Lower lobe of right lung (tissue), 2 donors: Measurements from ENCODE around the gene SLC7A4. TPM values are rescaled to one million over a fixed set of nuclear protein-coding genes. Genes with fewer than 3 reads are reported as not detected.

Source experiments
- ATAC-seq, 2 donors: fragments of 200-7000 bp; cut with Tn5 transposase; one replicate each; pipeline ENCODE4 v1.9.1; 2020 to 2022; ENCODE audit warnings: mild to moderate bottlenecking in 2 of 2, moderate library complexity in 2 of 2
- DNase-seq: peaks from one replicate; pipeline ENCODE4 v3.0.0-alpha.2; 2020
- H3K27ac ChIP-seq: fragments of 200-600 bp; one replicate; pipeline ENCODE4 v1.8.0; 2022
- H3K27me3 ChIP-seq: fragments of 200-600 bp; one replicate; pipeline ENCODE4 v1.8.0; 2022; ENCODE audit warnings: low read depth
- H3K36me3 ChIP-seq: fragments of 200-600 bp; one replicate; pipeline ENCODE4 v1.8.0; 2022; ENCODE audit warnings: mild to moderate bottlenecking
- H3K4me1 ChIP-seq: fragments of 200-600 bp; one replicate; pipeline ENCODE4 v1.8.0; 2022
- H3K4me3 ChIP-seq: fragments of 200-600 bp; one replicate; pipeline ENCODE4 v1.8.0; 2022; ENCODE audit warnings: mild to moderate bottlenecking
- H3K9me3 ChIP-seq: fragments of 200-600 bp; one replicate; pipeline ENCODE4 v1.8.0; 2022
- intact Hi-C: fragments of 100-400 bp; cut with DNase I; formaldehyde crosslinking; loops from one replicate; pipeline ENCODE4 v1.11.0; 2022
- total RNA-seq: library from RNA; stranded (reverse); fragmentation: NEBNext Ultra II Directional; extraction: Animal tissue kit (Norgen Biotek cat#: 25700); gene quantifications from one replicate; pipeline ENCODE4 v1.2.1, GENCODE V29; 2021
- TF ChIP-seq, protein P1 (sequence below): fragments of 200-600 bp; IDR thresholded peaks from one replicate; pipeline ENCODE4 v1.8.0; 2022; ENCODE audit warnings: antibody characterized with exemption, mild to moderate bottlenecking
- donor health status: DM: no; HTN: yes; CAD: no; lungs with severe emphysema.

The SLC7A4 gene
- total RNA-seq, 1 donor from 2014 or later: 0.47 TPM

DNA sequence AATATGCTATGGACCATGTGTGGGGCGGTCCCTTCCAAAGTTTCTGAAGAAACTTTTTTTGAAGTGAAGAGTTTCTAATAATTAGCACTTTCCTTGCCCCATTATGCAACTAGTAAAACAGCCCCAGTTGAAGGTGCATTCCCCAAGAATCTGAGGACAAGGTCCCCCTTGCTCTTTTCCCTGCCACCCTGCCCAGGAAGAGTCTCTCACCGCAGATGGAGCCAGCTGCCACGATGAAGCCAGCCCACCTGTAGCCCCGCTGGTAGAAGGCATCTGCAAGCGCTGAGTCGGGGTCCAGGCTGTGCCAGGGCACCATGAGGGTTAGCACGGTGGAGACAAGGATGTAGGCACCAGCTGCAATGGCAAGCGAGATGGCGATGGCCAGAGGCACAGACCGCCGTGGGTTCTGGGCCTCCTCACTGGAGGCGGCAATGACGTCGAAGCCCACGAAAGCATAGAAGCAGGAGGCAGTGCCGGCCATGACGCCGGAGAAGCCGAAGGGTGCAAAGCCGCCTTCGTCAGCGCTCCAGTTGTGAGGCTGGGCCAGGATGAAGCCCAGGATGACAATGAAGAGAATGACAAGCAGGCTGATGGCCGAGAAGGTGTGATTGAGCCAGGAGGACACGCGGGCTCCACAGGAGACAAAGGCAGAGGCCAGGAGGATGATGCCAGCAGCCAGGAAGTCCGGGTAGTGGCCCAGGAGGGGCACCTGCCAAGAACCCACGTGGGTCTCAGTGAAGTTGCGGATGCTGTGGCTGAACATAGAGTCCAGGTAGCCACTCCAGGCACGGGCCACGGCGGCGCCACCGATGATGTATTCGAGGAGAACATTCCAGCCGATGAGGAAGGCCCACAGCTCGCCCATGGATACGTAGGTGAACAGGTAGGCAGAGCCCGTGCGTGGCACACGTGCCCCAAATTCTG, 1.5 kb downstream of the SLC7A4 start:
- DNase-seq (no peak), ATAC-seq (no peak)
- H3K9me3 ChIP-seq: no peaks in the 10 kb centered on the region
- H3K4me3 ChIP-seq: no peak overlapping the region
- H3K4me1 ChIP-seq: peaks cover 13% of the 10 kb centered on the region
- H3K27me3 ChIP-seq: peaks cover 33% of the 10 kb centered on the region
- intact Hi-C loops: no loop called here
- H3K36me3 ChIP-seq: no peaks in the 10 kb centered on the region
- H3K27ac ChIP-seq: no peak overlapping the region
- TF ChIP-seq, protein P1, sequence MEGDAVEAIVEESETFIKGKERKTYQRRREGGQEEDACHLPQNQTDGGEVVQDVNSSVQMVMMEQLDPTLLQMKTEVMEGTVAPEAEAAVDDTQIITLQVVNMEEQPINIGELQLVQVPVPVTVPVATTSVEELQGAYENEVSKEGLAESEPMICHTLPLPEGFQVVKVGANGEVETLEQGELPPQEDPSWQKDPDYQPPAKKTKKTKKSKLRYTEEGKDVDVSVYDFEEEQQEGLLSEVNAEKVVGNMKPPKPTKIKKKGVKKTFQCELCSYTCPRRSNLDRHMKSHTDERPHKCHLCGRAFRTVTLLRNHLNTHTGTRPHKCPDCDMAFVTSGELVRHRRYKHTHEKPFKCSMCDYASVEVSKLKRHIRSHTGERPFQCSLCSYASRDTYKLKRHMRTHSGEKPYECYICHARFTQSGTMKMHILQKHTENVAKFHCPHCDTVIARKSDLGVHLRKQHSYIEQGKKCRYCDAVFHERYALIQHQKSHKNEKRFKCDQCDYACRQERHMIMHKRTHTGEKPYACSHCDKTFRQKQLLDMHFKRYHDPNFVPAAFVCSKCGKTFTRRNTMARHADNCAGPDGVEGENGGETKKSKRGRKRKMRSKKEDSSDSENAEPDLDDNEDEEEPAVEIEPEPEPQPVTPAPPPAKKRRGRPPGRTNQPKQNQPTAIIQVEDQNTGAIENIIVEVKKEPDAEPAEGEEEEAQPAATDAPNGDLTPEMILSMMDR: no peak

DNA sequence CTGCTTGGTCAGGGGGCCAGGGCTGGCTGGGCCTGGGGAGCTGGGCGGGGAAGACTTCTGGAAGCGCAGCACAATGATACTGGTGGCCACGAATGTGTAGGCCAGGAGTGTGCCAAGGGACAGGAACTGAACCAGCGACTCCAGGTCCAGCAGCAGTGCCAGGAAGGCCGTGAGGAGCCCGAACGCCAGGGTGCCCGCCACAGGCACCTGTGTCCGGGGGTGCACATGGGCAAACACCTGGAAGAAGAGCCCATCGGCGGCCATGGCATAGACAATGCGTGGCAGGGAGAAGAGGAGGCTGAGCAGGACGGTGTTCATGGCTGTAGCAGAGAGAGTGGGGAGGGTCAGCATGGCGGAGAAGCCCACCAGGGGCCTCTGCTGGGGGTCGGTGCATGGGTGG, 2.3 kb downstream of the SLC7A4 start:
- Histone ChIP-seq H3K27ac (no peak overlapping the region), H3K36me3 (no peaks in the 10 kb centered on the region), H3K27me3 (peaks cover 33% of the 10 kb centered on the region), H3K4me1 (peaks cover 13% of the 10 kb centered on the region), H3K4me3 (no peak overlapping the region), H3K9me3 (no peaks in the 10 kb centered on the region)
- intact Hi-C loops: no loop called here
- ATAC-seq (no peak), DNase-seq (no peak)
- TF ChIP-seq, protein P1: no peak

DNA sequence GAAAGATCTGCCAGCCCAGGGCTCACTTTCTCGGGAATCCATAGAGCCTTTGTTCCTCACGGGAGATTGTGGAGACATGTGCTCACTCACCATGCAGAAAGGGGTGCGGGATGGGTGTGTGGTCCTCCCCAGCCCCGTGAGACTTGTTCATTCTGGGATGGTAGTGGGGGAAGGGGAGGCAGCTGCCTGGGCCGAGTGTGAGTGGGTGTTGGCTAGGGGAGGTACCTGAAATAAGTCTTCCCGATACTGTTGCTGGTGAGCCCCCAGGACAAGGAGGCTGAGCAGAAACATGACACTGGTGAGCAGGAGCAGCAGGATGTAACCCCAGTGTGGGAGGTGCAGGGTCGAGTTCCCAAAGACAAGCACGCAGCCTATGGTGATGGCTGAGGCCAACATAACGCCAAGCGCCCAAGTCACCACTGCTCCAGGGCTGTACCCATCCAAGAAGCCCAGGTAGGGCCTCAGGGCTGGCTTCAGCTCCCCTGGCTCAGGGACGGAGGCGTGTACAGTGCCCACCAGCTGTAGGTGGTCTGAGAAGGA, 2.8 kb downstream of the SLC7A4 start:
- Histone ChIP-seq H3K36me3 (no peaks in the 10 kb centered on the region), H3K9me3 (no peaks in the 10 kb centered on the region), H3K4me3 (no peak overlapping the region), H3K27ac (no peak overlapping the region), H3K4me1 (peaks cover 13% of the 10 kb centered on the region), H3K27me3 (peaks cover 33% of the 10 kb centered on the region)
- DNase-seq (no peak), ATAC-seq (no peak)
- intact Hi-C loops: no loop called here
- TF ChIP-seq, protein P1: no peak

DNA sequence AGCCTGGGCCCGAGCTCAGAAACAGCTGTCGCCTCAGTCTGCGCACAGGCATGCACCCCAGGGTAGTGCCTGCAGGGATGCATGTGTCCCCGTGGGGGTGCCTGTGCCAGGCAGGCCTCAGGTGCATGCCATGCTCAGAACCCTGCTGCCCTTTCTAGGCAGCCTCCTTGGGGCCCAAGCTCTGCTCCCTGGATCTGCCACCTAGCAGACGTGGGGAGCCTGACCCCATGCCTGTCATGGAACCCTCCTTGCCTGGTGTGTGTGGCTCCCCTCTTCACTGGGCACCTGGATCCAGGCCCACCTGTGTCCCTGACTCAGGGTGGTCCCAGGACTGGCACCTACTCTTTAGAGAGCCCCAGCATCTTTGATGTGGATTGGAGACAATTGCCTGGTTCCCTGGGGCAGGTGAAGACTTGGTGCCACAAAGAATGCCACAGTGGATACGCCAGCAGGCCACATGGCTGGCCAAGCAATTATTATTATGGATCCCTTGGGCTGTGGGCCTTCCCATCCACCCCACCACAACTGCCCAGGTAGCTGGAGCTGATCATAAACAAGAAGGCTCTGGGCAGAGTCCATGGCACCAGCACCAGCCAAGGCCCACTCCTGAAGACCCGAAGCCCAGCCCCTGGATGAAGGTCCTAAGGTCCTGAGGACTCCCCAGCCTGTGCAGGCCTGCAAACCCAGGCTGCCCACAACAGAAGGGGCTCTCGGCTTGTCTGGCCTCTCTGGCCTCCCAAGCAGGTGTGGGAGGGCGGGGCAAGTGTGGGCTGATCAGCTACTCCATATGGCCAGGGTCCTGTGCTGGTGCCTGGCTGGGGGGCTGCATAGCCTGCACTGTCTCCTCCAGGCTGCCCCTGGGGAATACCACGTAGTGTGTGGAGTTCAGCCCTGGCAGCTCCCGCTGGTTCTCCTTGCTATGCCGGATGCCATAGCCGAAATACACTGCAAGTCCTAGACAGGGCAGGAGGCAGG, 3.8 kb downstream of the SLC7A4 start:
- no peak overlapping the region for H3K4me3 ChIP-seq

More for the DNA sequence above, 3.8 kb downstream of the SLC7A4 start:
- TF ChIP-seq, protein P1: no peak
- intact Hi-C loops: no loop called here
- Histone ChIP-seq H3K9me3 (no peaks in the 10 kb centered on the region), H3K36me3 (no peaks in the 10 kb centered on the region), H3K4me1 (peaks cover 13% of the 10 kb centered on the region), H3K27ac (no peak overlapping the region), H3K27me3 (peaks cover 33% of the 10 kb centered on the region)
- DNase-seq: no peak
- ATAC-seq: no peak
